Posterior cingulate gyrus (tissue), 11 donors: Measurements from ENCODE around the gene EMC8.

Experiments used
- DNase-seq, 10 donors: peaks; one replicate each; pipeline versions ENCODE4 v3.0.0 to v3.0.0-alpha.2; 2020 to 2021; ENCODE audit warnings: mixed read lengths in 3 of 10
- intact Hi-C: fragments of 100-400 bp; cut with DNase I; formaldehyde crosslinking; loops from one replicate; pipeline ENCODE4 v1.15.1; 2023

The EMC8 gene

DNA sequence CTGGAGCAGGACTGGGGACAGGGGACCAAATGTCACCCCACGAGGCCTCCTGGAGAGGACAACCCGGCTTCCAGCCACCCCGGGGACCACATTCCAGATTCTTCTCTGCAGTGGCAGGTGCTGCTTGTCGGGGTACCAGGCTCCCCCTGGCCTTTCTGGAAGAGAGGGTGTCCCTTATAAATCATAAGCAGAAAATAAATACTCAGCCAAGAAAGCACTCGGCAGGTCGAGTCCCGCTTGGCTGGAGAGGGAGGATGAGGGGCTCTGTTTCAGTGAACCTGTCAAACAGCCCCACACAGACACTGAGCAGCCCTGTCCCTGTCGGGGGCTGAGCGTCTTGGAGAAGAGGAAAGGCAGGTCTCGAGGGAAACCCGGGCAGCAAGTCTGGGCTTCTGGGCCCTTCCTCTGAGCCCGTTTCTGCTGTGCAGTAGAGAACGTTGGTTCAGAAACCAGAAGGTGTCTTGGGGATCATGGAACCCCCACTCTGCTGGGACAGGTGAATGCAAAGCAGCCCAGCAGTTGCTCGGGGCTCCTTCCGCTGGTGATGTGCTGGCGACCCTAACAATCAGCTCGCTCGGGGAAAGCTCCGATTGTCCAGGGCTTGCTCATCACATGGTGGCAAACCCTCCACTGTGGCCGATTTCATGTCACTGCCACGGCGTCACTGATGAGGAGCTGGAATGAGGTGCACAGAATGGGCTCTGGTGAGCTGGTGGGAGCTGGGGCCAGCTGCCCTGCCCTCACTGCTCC is 36.8 kb upstream of the EMC8 start:
- peak in 1 of 10 donors; percentile 64 for DNase-seq
- intact Hi-C loops: no loop called here

DNA sequence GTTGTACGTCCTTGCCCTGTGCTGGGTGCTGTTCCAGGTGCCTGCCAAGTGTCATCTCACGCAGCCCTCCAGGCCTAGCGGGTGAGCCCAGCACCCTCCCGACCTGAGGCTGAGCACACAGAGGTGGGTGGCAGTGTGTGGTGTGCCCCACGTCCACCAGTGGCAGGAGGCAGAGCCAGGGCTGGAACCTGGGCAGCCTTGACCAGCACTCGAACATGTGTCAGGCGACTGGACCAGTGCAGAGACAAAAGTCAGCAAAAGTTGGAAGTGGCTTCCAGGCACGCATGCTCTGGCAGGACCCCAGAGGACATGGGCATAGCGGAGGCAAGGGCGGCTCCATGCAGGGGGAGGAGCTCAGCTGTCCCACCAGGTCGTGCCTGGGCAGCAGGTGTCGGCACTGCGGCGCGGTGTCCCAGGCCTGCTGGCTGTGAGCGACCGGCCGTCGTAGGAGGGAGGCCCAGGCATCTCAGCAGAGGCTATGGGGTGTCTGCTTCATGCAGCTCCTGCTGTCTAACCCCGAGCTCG is 35.9 kb upstream of the EMC8 start:
- intact Hi-C loops: no loop called here
- DNase-seq: peak in 1 of 10 donors; percentile 75

DNA sequence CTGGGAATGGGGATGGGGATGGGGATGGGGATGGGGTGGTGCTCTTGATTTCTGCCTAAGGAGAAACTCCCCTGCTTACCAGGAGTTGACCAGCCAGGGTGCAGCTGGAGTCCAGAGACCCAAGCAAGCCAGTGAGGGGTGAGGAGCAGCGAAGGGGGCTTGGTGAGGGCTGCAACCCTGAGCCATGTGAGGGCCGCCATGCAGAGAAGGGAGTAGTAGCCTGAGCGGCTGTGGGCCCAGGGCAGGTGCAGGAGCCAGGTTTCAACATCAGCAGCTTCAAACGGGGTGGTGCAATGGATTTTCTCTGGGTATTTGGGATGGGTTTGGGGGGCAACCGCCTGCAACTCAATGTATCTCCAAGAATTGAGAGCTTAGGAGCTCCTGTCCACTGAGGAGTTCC is 35.4 kb upstream of the EMC8 start:
- intact Hi-C loops: no loop called here
- peak in 1 of 10 donors; percentile 66 for DNase-seq

DNA sequence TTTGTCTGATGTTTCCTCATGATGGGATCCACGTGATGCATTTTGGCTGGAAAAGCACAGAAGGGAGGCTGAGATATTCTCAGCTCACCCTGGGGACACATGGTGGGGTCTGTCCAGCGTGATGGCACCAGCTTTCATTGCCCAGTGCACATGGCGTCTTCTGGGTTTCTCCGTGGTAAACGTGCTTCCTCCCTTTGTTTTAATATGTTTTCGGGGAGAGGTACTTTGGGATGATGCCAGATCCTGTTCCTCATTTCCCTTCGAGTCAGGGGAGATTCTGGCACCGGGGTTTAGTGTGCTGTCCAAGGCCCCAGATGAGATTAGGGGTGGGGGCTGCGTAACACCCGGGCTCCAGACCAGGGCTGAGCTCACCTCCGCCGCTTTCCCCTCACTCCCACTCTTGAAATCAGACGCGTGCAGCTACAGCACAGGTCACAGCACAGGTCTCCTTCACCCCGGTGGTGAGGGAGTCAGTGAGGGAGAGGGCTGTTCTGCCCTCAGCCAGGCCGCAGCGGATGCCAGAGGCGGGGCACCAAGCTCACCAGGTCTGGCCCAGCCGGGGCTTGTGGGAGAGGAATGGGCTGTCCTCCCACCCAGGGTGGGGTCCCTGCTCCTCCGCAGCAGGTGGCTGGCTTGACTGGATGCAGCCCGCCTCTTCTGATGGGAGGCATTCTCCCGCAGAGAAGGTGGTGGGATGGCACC is 34.0 kb upstream of the EMC8 start:
- DNase-seq: peak in 3 of 10 donors; percentile 40 to 83 (median 59)
- intact Hi-C loops: no loop called here

DNA sequence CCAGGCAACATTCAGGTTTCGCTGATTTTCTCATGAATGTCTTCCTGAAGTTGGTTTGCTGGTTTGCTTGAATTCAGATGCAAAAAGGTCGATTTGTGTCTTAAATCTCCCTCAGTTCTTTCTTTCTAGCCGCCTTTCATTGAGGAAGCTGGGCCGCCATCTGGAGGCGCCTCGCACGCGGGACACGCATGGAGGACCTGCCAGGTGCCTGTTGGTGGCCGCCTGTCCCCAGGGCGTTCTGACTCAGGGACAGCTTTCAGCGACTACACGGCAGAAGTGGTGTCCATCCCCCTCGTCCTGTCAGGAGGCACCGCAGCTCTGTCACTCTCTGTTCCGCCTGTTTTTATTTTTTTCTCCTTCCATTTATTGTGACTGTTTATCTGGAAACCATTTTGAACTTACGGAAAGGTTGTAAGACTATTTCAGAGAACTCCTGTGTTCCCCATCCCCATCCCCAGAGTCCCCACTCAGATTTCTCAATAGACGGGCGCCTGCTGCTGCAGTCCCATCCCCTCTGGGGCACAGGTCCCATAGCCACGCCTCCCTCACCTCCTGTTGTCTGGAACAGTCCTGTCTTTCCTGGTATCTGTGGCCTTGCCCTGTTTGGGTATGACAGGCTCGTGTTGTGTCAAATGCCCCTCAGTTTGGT is 33.4 kb upstream of the EMC8 start:
- intact Hi-C loops: no loop called here

DNA sequence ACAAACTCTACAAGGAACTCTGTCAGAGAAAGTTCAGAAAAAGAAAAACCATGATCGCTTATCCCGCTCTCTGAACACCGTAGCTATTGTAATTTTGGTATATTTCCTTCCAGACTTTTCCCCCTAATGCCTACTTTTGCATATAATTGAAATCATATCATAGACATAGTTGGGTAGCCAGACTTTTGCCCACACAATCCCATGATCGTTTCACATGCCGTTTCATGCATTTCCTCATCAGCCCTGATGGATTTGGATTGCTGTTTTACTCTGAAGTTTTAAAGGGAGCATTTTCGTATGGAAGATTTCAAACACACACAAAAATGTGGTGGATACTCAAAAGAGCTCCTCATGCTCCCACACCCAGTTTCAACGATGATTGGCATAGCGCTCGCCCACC is 31.5 kb upstream of the EMC8 start:
- no peak for DNase-seq
- intact Hi-C loops: no loop called here

More for the DNA sequence above, 33.4 kb upstream of the EMC8 start:
- peak in 3 of 10 donors; percentile 75 to 82 (median 81) for DNase-seq

DNA sequence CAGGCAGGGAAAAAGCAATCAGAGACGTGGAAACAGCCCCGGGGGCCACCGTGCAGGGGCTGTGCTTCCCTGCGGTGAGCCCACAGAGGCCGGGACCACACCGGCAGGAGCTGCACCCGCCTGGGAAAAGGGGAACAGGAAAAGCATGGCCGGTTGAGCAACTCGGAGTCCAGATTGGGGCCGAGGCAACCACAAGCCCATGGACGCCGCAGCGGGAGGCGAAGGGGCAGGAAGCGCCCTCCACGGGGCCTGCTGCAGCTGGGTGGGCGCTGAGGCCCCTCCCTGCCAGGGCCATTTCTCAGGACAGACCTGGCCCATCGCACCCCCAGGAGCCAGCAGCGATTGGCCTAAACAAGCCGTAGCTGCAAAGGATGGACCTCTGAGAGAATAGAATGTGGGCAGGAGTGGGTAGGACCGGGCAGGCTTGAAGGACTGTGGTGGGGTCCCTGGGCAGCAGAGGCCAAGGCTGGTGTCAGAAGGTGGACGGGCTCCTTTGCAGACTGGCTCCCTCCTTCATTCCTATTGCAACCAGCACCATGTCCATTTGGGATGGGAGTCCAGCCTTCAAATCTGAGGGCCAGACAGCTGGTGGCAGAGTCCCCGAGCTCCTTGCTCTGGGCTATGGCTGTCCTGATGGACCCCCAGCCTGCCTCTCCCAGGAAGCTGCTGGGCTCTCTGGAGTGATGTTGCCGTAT is 30.6 kb upstream of the EMC8 start:
- peak in 8 of 10 donors; percentile 25 to 91 (median 42) for DNase-seq
- intact Hi-C loops: no loop called here

DNA sequence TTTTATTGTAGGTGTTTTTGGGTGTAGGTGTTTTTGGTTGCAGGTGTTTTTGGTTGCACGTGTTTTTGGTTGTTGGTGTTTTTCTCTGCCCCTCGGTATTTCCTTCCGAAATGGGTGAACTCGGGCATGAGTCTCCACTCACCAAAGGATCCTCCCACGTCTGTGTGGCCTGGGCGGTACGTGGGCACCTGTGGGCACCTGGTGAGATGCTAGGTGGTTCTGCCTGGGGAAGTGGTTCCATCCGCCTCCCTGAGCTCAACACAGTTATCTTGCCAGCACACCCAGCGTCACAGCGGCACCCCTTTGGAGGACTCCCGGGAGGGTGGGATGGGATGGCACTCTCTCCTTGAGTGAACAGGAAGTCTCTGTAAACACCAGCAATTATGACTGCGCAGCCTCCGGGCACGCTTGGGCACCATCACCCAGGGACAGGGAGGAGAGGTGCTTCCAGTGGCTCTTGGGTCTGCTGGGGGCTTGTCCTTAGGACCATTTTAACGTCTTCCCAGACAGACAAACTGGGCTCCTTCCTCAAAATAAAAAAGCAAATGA is 29.9 kb upstream of the EMC8 start:
- intact Hi-C loops: no loop called here
- DNase-seq: peak in 2 of 10 donors; percentile 10 to 60

DNA sequence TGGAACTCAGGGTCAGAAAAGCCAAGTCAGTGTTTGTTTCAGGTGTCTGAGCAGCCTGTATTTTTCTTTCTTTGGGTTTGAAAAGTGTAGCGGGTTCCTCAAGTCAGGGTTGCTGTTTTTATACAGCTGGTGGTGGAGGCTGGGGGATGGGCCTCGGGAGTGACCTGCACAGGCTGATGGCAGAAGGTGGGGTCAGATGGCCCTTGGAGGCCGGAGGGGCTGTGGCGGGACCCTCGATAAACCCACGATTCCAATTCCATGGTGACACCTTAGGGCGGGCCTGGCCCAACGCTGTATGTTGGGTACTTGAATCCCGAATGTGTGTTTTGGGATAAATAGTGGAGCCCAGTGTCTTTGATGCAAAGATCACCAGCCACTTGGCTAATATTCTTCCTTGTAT is 28.8 kb upstream of the EMC8 start:
- intact Hi-C loops: no loop called here
- peak in 2 of 10 donors; percentile 61 to 73 for DNase-seq

DNA sequence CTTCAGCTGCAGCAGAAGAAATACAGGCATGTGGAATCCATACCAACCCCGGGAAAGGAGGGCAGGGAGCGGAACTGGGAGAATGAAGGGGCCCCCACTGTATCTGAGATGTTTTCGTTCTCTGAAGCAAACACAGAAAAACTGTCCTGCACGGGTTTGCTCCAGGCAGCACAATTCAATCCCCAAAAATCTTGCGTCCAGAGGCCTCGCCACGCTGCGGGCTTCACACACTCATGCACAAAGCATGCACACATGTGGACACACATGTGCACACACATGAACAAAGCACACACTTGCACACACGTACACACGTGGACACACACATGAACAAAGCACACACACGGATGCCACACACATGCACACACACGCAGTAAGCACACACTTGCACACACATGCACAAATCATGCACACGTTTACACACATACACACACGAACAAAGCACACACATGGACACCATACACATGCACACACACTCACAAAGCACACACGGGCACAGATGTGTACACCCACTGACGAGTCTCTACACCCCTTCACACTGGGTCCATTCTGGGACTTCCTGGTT is 27.4 kb upstream of the EMC8 start:
- peak in 2 of 10 donors; percentile 14 to 56 for DNase-seq
- intact Hi-C loops: no loop called here

DNA sequence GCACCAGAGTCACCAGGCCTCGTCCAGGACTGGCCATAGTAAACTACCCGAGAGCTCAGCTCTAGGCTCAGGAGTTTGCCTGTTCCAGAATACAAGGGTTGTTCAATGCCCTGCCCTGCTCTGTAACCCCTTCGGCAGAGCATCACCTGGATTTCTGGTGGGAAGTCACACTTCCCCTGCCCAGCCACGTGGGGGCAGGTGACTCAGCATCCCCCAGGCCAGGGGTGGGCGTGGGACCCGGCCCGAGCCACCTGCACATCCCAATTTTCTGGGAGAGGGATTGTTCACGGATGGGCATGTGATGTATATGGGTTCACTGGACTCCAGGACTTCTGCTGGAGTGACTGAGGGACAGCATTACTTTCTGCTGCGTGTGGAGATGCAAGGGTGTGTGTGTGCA is 26.0 kb upstream of the EMC8 start:
- intact Hi-C loops: no loop called here

DNA sequence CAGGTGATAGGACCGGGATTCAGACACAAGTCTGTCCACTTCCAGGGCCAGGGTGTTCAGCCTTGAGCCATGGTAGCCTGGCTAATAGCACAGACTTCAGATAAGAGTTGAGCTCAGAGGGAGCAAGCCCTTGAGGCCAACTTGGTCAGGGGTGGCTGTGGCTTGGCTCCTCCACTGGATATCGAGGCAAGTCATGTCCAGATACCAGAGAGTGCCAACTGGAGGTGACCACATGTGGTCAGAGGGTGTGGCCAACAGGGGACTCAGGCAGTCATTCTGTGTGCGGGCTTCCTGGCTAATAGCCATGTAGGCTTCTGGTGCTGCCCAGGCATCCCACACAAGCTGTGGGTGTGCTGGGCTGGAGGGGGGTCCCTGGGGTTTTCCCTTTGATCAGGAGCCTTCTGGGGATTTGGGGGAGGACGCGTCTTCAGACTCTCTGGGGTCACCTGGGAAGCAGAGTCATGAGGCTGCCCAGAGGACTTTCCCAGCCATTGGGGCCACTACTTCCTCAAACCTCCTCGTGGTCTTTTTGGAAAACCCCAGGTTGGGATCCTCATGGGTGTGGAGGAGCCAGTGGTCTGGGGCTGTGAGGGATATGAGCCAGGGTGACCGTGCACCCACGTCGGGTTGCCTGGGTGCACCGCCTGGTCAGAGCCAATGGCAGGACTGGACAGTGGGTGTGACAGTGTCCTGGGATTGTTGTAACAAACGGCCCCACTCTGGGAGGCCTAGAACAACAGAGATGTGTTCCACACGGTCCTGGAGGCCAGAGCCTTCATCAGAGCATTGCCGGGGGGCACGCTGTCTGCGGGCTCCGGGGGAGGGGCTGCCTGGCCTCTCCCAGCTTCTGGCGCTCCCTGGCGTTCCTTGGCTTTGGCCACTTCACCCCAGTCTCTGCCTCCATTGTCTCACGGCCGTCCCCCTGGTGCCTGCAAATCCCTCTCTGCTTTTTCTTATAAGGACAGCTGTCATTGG is 25.1 kb upstream of the EMC8 start:
- intact Hi-C loops: loop anchor here (5.0 kb wide), 1 partner anchor 693 kb away; no protein-coding TSS in a partner anchor
- DNase-seq: peak in 3 of 10 donors; percentile 39 to 78 (median 52)

More for the DNA sequence above, 26.0 kb upstream of the EMC8 start:
- no peak for DNase-seq

DNA sequence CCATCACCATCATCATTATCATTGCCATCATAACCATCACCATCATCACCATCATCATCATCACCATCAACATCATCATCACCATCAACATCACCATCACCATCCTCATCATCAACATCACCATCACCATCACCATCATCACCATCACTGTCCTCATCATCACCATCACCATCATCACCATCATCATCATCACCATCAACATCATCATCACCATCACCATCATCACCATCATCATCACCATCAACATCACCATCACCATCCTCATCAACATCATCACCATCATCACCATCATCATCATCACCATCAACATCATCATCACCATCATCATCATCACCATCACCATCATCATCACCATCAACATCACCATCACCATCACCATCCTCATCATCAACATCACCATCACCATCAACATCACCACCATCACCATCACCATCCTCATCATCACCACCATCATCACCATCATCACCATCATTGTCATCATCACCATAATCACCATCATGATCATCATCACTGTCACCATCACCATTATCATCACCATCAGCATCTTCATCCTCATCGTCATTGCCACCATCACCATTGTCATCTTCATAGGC is 24.1 kb upstream of the EMC8 start:
- intact Hi-C loops: loop anchor here (5.0 kb wide), 1 partner anchor 694 kb away; no protein-coding TSS in a partner anchor

DNA sequence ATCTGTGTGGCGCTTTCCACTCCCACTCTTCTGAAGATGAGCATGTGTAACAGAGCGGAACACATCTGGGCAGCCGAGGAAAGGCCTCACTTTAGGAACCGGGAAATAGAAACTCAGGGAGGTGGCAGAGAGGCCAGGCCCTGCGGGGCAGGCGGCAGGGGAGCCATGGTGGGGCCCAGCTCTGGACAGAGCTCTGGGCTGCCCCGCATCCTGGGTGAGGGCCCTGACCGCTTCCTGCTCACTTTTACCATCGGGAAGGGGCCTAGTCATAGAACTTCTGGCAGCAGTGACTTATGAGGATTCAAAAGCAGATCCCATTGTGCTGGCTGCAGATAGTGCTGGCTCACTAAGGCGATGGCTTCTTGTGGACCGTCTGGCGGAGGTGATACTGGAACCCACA is 22.8 kb upstream of the EMC8 start:
- DNase-seq: peak in 2 of 10 donors; percentile 31 to 63
- intact Hi-C loops: loop anchor here (5.0 kb wide), 1 partner anchor 695 kb away; no protein-coding TSS in a partner anchor

More for the DNA sequence above, 24.1 kb upstream of the EMC8 start:
- no peak for DNase-seq

DNA sequence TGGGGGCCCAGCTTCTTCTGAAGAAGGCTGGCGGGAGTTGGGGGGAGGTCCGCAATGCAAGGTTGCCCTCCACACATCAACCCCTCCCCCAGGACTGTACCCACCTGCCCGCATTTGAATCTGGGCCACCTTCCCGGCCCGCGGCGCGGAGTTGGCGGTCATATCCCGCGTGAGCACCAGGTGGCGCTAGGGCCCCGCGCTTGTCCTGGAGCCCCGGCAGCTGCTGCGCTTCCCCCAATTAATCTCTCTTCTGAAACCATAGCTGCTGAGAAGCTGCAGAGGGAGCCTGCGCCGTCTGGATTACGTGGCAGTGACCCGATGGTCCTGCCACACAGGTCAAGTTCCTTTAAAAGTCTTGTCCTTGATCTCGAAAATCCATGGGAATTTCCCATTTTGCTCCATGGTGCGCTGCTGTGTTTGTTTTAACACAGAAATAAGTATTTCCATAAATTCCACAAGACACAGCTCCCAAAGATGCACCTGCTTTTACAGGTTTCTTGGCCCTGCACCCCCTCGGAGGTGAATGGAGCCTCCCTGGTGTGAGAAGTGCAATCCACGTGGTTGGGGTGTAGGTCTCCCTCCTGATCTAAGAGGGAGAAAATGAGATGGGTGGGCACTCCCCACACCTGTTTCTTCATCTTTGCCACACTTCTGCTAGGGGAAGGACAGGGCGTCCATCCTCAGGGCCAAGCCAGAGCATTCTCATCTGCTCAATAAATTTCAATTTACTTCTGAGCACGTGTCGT is 22.2 kb upstream of the EMC8 start:
- DNase-seq: peak; percentile 50 to 96 (median 76)
- intact Hi-C loops: loop anchor here (1.0 to 5.0 kb wide), 3 partner anchors 166 to 696 kb away; no protein-coding TSS in a partner anchor

DNA sequence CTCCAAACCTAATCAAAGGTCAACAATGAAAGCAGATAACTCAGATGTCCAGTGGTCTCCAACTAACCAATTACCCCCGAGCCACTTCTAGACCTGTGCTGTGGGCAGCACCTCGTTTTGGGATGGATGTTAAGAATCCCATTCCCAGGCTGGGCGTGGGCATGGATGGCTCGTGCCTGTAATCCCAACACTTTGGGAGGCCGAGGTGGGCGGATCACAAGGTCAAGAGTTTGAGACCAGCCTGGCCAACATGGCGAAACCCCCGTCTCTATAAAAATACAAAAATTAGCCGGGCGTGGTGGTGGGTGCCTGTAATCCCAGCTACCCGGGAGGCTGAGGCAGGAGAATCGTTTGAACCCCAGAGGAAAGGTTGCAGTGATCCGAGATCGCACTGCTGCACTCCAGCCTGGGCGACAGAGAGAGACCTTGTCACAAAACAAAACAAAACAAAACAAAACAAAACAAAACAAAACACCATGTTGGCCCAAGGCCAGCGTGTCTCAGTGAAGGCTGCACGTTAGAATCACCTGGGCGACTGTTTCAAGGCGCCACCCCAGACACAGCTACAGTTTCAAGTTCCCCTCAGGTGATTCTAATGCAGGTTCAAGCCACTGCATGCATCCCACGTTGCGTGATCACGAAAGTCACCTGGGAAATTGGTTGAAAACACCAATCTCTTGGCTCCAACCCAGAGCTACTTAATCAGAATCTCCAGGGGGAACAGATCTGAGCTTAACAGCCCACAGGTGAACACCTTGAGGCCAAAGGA is 21.4 kb upstream of the EMC8 start:
- intact Hi-C loops: loop anchor here (1.0 to 5.0 kb wide), 3 partner anchors 167 to 697 kb away; no protein-coding TSS in a partner anchor

More for the DNA sequence above, 21.4 kb upstream of the EMC8 start:
- peak in 2 of 10 donors; percentile 42 to 52 for DNase-seq
